ENCODE measurements around the gene MXD3.

MXD3 gene

DNA sequence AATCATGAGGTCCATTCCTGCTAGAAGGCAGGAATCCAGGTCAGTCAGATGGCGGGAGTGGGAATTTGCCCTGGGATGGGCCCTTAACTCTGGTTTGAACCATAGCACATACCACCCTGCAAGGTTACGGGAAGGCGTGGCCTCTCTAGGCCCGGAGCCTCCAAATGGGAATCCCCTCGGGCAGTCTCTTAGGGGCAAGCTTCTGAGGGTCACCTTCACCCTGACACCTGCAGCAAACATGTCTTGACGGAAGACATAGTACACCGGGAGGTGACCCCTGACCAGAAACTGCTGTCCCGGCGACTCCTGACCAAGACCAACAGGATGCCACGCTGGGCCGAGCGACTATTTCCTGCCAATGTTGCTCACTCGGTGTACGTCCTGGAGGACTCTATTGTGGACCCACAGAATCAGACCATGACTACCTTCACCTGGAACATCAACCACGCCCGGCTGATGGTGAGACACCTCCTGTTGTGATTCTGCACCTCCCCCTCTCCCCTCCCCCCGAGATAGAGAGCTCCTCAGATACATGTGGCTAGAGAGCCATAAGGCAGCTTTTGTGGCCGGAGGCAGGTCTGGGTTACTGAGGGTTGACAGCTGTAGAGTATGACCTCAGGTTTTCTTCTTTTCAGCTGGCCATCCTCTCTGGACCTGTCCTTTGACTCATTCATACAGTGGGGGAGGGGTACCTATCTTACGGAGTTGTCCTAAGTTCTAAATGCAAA, 7.1 kb downstream of the MXD3 start:
- DNase-seq (ENCODE audit: low read depth, low spot score), result no peak
- peaks cover 63% of the 10 kb centered on the region for H3K36me3 ChIP-seq (ENCODE audit: insufficient read depth, insufficient read length, low read length)
- H3K9me3 ChIP-seq (ENCODE audit: insufficient read depth, low read length), result no peaks in the 10 kb centered on the region
- H3K4me3 ChIP-seq (ENCODE audit: insufficient read length, low read depth), result peak overlapping the region; percentile 84
- no peaks in the 10 kb centered on the region for H3K27me3 ChIP-seq (ENCODE audit: insufficient read depth, insufficient read length)
- peak overlapping the region; percentile 89 for H3K9ac ChIP-seq (ENCODE audit: insufficient read length, low read depth)
- peaks cover 8% of the 10 kb centered on the region for H3K4me1 ChIP-seq (ENCODE audit: insufficient read depth, insufficient read length)
- TF ChIP-seq ZNF274 (IDR thresholded peaks at IDR 0.05; ENCODE audit: low read depth, low read length) (no peak), SUZ12 (IDR thresholded peaks at IDR 0.05; ENCODE audit: extremely low read depth, insufficient read depth, insufficient read length) (no peak), YY1 (IDR thresholded peaks at IDR 0.05; ENCODE audit: insufficient read depth, insufficient read length) (no peak)

GRCh38 chr5:177303925-177304391, 7.7 kb downstream of the MXD3 start:
- no peak for DNase-seq (ENCODE audit: low read depth, low spot score)
- TF ChIP-seq SUZ12 (IDR thresholded peaks at IDR 0.05; ENCODE audit: extremely low read depth, insufficient read depth, insufficient read length) (no peak), YY1 (IDR thresholded peaks at IDR 0.05; ENCODE audit: insufficient read depth, insufficient read length) (no peak), ZNF274 (IDR thresholded peaks at IDR 0.05; ENCODE audit: low read depth, low read length) (no peak)
- Histone ChIP-seq H3K9me3 (ENCODE audit: insufficient read depth, low read length) (no peaks in the 10 kb centered on the region), H3K4me1 (ENCODE audit: insufficient read depth, insufficient read length) (peaks cover 8% of the 10 kb centered on the region), H3K27me3 (ENCODE audit: insufficient read depth, insufficient read length) (no peaks in the 10 kb centered on the region), H3K36me3 (ENCODE audit: insufficient read depth, insufficient read length, low read length) (peaks cover 60% of the 10 kb centered on the region), H3K9ac (ENCODE audit: insufficient read length, low read depth) (peak overlapping the region; percentile 89), H3K4me3 (ENCODE audit: insufficient read length, low read depth) (peak overlapping the region; percentile 84)

DNA sequence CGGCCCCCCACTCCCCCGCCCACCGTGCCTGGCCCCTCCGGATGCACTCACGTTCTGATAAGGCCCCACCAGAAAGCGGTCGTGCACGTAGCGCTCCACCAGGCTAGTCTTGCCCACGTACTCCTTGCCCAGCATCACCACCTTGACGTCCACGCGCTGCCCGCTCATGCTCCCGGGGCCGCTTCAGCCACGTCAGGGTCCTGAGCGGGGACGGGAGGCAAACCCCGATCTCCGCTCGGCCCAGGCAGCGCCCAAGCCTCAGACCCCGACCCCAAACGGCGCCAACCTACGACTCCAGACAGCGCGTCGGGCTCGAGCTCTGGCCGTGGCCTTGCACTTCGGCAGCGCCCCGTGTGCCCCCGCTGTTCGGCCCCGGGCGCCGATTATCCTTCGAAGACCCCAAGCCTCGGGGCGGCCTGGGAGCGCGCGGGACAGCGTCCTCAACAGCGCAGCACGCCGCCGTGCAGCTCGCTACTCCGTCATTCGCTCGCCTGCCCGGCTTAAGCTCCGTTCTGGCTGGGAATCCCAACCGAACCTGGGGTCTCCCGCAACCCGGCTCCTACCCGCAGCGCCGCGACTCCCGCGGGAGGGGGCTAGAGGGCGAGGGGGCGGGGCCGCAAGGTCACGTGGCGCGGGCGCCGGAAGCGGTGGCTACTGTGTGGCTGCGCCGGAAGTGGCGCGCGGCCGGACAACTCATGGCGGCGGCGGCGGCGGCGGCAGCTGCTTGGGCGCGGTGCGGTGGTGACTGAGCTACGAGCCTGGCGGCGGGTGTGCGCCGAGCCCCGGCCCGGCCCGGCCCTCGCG, 8.4 kb downstream of the MXD3 start, which contains the start of the genes PRELID1 and RAB24:
PRELID1 (plus strand) TSS at position 679 of the 804 bp plus-strand sequence. CDS start 187 bp downstream, outside the sequence.
RAB24 (minus strand) TSS at position 599 of the 804 bp plus-strand sequence; CDS start at position 168, 431 bp downstream.
- H3K36me3 ChIP-seq (ENCODE audit: insufficient read depth, insufficient read length, low read length), result peaks cover 56% of the 10 kb centered on the region
- TF ChIP-seq ZNF274 (IDR thresholded peaks at IDR 0.05; ENCODE audit: low read depth, low read length) (no peak), SUZ12 (IDR thresholded peaks at IDR 0.05; ENCODE audit: extremely low read depth, insufficient read depth, insufficient read length) (no peak), YY1 (IDR thresholded peaks at IDR 0.05; ENCODE audit: insufficient read depth, insufficient read length) (no peak)
- H3K4me3 ChIP-seq (ENCODE audit: insufficient read length, low read depth), result peak within 1 kb of the TSS; percentile 84
- DNase-seq (ENCODE audit: low read depth, low spot score), result peak; percentile 68
- H3K4me1 ChIP-seq (ENCODE audit: insufficient read depth, insufficient read length), result peaks cover 8% of the 10 kb centered on the region
- peak within 1 kb of the TSS; percentile 92 for H3K9ac ChIP-seq (ENCODE audit: insufficient read length, low read depth)
- H3K9me3 ChIP-seq (ENCODE audit: insufficient read depth, low read length), result no peaks in the 10 kb centered on the region
- H3K27me3 ChIP-seq (ENCODE audit: insufficient read depth, insufficient read length), result no peaks in the 10 kb centered on the region

- DNase-seq (ENCODE audit: low read depth, low spot score), result no peak
- H3K4me3 ChIP-seq (ENCODE audit: insufficient read length, low read depth), result peak overlapping the region; percentile 84
Observed at GRCh38 chr5:177302354-177303110, 9.2 kb downstream of the MXD3 start.

GRCh38 chr5:177301503-177302165, 10.1 kb downstream of the MXD3 start:
- Histone ChIP-seq H3K27me3 (ENCODE audit: insufficient read depth, insufficient read length) (no peaks in the 10 kb centered on the region), H3K9me3 (ENCODE audit: insufficient read depth, low read length) (no peaks in the 10 kb centered on the region), H3K9ac (ENCODE audit: insufficient read length, low read depth) (peak overlapping the region; percentile 92), H3K36me3 (ENCODE audit: insufficient read depth, insufficient read length, low read length) (peaks cover 53% of the 10 kb centered on the region), H3K4me1 (ENCODE audit: insufficient read depth, insufficient read length) (peaks cover 12% of the 10 kb centered on the region), H3K4me3 (ENCODE audit: insufficient read length, low read depth) (no peak overlapping the region)
- TF ChIP-seq ZNF274 (IDR thresholded peaks at IDR 0.05; ENCODE audit: low read depth, low read length), result no peak
- no peak for TF ChIP-seq SUZ12 (IDR thresholded peaks at IDR 0.05; ENCODE audit: extremely low read depth, insufficient read depth, insufficient read length)
- no peak for TF ChIP-seq YY1 (IDR thresholded peaks at IDR 0.05; ENCODE audit: insufficient read depth, insufficient read length)
- DNase-seq (ENCODE audit: low read depth, low spot score), result no peak

More at GRCh38 chr5:177302354-177303110, 9.2 kb downstream of the MXD3 start:
- Histone ChIP-seq H3K9me3 (ENCODE audit: insufficient read depth, low read length) (no peaks in the 10 kb centered on the region), H3K9ac (ENCODE audit: insufficient read length, low read depth) (peak overlapping the region; percentile 92), H3K27me3 (ENCODE audit: insufficient read depth, insufficient read length) (no peaks in the 10 kb centered on the region), H3K4me1 (ENCODE audit: insufficient read depth, insufficient read length) (peaks cover 12% of the 10 kb centered on the region), H3K36me3 (ENCODE audit: insufficient read depth, insufficient read length, low read length) (peaks cover 57% of the 10 kb centered on the region)
- TF ChIP-seq ZNF274 (IDR thresholded peaks at IDR 0.05; ENCODE audit: low read depth, low read length), result no peak
- TF ChIP-seq YY1 (IDR thresholded peaks at IDR 0.05; ENCODE audit: insufficient read depth, insufficient read length), result no peak
- TF ChIP-seq SUZ12 (IDR thresholded peaks at IDR 0.05; ENCODE audit: extremely low read depth, insufficient read depth, insufficient read length), result no peak

GRCh38 chr5:177300951-177301350, 10.7 kb downstream of the MXD3 start:
- H3K36me3 ChIP-seq (ENCODE audit: insufficient read depth, insufficient read length, low read length), result peaks cover 53% of the 10 kb centered on the region
- peak overlapping the region; percentile 21 for H3K9ac ChIP-seq (ENCODE audit: insufficient read length, low read depth)
- no peaks in the 10 kb centered on the region for H3K9me3 ChIP-seq (ENCODE audit: insufficient read depth, low read length)
- no peak for TF ChIP-seq ZNF274 (IDR thresholded peaks at IDR 0.05; ENCODE audit: low read depth, low read length)
- TF ChIP-seq YY1 (IDR thresholded peaks at IDR 0.05; ENCODE audit: insufficient read depth, insufficient read length), result no peak
- no peak for TF ChIP-seq SUZ12 (IDR thresholded peaks at IDR 0.05; ENCODE audit: extremely low read depth, insufficient read depth, insufficient read length)
- H3K27me3 ChIP-seq (ENCODE audit: insufficient read depth, insufficient read length), result no peaks in the 10 kb centered on the region
- no peak overlapping the region for H3K4me3 ChIP-seq (ENCODE audit: insufficient read length, low read depth)
- H3K4me1 ChIP-seq (ENCODE audit: insufficient read depth, insufficient read length), result peaks cover 12% of the 10 kb centered on the region
- DNase-seq (ENCODE audit: low read depth, low spot score), result no peak

Measured in NT2/D1 (cell line).